GM19372 (cell line): ENCODE results near the gene ARPP21.
"Not testable (repeated sequence)": the region's sequence is repeated elsewhere in the genome, so short reads cannot be mapped to it uniquely, and the experiment has no call there.

Source experiments
- ATAC-seq: cut with Tn5 transposase; IDR thresholded peaks from one replicate; pipeline ENCODE4 v1.9.1; 2021; ENCODE audit warnings: mild to moderate bottlenecking, low read depth, moderate library complexity; ENCODE audit not compliant: unreplicated experiment

ARPP21 gene

GRCh38 chr3:35776346-35776745 lies 137.0 kb downstream of the ARPP21 start:
- no peak for ATAC-seq

- no peak for ATAC-seq
Measured at GRCh38 chr3:35777065-35777464, 137.7 kb downstream of the ARPP21 start.

- no peak for ATAC-seq
Measured at GRCh38 chr3:35777563-35778554, 138.5 kb downstream of the ARPP21 start.

GRCh38 chr3:35779611-35780010 lies 140.3 kb downstream of the ARPP21 start:
- no peak for ATAC-seq

- ATAC-seq = no peak
Measured at GRCh38 chr3:35780800-35781199, 141.5 kb downstream of the ARPP21 start.

- ATAC-seq = no peak
Measured at GRCh38 chr3:35781558-35781957, 142.2 kb downstream of the ARPP21 start.

- ATAC-seq = no peak
Measured at GRCh38 chr3:35782355-35782754, 143.0 kb downstream of the ARPP21 start.

- ATAC-seq = no peak
Measured at GRCh38 chr3:35784169-35784568, 144.8 kb downstream of the ARPP21 start.

GRCh38 chr3:35785234-35785888 lies 146.0 kb downstream of the ARPP21 start:
- no peak for ATAC-seq

GRCh38 chr3:35787936-35788335 lies 148.6 kb downstream of the ARPP21 start:
- no peak for ATAC-seq

- ATAC-seq = no peak
Measured at GRCh38 chr3:35789042-35789831, 149.9 kb downstream of the ARPP21 start.

GRCh38 chr3:35790764-35791163 lies 151.4 kb downstream of the ARPP21 start:
- ATAC-seq = no peak

GRCh38 chr3:35793667-35794066 lies 154.3 kb downstream of the ARPP21 start:
- ATAC-seq = no peak

- ATAC-seq = no peak
Measured at GRCh38 chr3:35800960-35801459, 161.7 kb downstream of the ARPP21 start.

GRCh38 chr3:35814531-35814930 lies 175.2 kb downstream of the ARPP21 start:
- ATAC-seq = no peak

- not testable (repeated sequence) for ATAC-seq
Measured at GRCh38 chr3:35815796-35816195, 176.5 kb downstream of the ARPP21 start.

- ATAC-seq = no peak
Measured at GRCh38 chr3:35817216-35817615, 177.9 kb downstream of the ARPP21 start.

- ATAC-seq = no peak
Measured at GRCh38 chr3:35832140-35832571, 192.8 kb downstream of the ARPP21 start.
